C1 segment of cervical spinal cord (tissue), 14 donors: Measurements from ENCODE around the gene NUDT16L1.
"Not testable (repeated sequence)": the region's sequence is repeated elsewhere in the genome, so short reads cannot be mapped to it uniquely, and the experiment has no call there.

Experiments
- DNase-seq, 14 donors: peaks; one replicate each; lab custom pipeline; 2025; lab: John Stamatoyannopoulos, UW

Gene NUDT16L1

DNA sequence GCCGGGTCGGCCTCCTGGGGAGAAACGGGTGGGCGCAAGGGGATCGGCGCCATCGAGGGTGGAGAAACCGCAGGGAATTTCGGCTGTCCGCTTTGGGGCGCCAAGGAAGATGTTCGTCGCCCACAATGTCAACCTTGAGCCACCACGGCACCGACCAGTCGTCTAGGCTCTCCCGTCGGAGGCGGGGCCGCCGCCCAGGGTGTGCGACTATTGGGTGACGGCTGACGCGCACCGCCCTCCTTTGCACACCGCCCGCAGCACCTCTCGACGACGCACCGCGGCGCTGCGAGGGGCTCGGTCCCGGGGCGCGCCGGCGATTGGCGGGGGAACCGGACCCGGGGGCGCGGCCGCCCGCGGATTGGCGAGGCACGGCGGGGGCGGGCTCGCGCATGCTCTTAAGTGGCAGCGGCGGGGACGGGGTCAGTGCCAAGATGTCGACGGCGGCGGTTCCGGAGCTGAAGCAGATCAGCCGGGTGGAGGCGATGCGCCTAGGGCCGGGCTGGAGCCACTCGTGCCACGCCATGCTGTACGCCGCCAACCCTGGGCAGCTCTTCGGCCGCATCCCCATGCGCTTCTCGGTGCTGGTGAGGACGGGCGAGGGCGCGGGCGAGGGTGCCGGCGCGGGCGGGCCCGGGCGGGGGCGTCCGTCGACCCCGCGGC is at the start of gene NUDT16L1:
Gene NUDT16L1 (plus strand): TSS at position 267 of the 660 bp plus-strand sequence. CDS start 165 bp downstream, at position 432.
- DNase-seq = peak; percentile 65 to 99 (median 91)

GRCh38 chr16:4646773-4647643 is 46.4 kb upstream of the NUDT16L1 start:
- no peak for DNase-seq

DNA sequence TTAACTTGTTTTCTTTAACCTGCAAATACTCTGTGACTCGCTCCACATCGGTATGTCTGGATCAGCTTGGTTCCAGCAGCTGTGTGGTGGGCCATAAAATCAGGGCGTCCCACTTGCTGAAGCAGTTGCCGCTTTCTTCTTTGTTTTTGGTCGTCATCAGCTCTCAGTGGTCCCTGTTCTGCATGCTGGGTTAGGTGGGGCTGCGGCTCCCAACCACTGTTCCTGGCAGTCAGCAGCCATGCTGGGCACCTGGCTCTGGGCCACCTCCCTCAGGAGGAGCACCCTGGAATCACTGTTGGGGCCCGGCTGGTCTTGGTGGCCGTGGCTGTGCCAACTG is 45.8 kb upstream of the NUDT16L1 start:
- no peak for DNase-seq

GRCh38 chr16:4648917-4649316 is 44.4 kb upstream of the NUDT16L1 start:
- DNase-seq = no peak

DNA sequence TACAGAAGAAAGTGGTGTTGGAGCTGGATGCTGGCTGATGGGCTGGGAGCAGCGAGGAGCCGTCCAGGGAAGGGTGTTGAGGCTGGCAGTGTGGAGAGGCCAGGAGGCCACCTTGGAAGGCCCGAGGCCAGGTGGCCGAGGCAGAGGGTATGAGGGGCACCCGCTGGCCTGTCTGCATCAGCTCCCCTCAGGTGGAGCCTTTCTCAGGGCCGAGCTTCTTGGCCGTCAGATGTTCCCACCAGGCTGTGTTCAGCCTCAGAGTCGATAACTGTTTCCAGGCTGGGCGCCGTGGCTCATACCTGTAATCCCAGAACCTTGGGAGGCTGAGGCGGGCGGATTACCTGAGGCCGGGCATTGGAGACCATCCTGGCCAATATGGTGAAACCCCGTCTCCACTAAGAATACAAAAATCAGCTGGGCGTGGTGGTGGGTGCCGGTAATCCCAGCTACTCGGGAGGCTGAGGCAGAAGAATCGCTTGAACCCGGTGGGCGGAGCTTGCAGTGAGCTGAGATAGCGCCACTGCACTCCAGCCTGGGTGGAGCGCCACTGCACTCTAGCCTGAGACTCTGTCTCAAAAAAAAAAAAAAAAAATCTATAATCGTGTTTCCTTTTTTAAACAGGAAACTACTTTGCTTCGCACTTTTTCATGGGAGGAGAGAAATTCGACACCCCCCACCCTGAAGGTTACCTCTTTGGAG is 43.5 kb upstream of the NUDT16L1 start:
- no peak for DNase-seq

- not testable (repeated sequence) for DNase-seq
Observed at GRCh38 chr16:4650443-4651074, 42.8 kb upstream of the NUDT16L1 start.

GRCh38 chr16:4651827-4652226 is 41.5 kb upstream of the NUDT16L1 start:
- DNase-seq = no peak

GRCh38 chr16:4652561-4652960 is 40.8 kb upstream of the NUDT16L1 start:
- no peak for DNase-seq

GRCh38 chr16:4654011-4654963 is 39.1 kb upstream of the NUDT16L1 start:
- no peak for DNase-seq

DNA sequence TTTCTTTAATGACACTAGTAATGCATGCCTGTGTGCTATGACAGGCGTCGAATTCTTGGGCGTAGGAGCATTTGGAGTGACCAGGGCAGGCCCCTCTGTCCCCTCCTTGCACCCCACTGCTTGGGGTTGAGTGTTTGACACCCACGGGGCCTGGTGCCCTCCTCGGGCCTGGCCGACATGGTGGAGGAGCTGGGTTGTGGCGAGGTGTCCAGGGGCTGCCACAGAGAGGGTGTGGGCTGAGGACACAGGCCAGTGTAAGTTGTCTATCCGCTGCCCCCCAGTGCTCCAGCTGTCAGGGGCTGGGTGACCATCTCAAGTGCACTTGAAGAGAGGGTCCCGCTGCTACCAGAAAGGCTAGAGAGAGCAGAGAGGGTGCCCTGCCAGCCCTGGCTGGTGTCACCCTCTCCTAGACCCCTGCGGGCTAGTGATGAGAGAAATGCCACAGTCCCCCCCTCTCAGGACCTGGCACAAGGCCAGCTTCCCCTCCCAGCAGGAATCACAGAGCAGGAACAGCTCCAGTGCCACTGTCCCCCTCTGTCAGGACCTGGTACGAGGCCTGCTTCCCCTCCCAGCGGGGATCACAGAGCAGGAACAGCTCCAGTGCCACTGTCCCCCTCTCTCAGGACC is 38.3 kb upstream of the NUDT16L1 start:
- no peak for DNase-seq

- DNase-seq = no peak
Observed at GRCh38 chr16:4655801-4656200, 37.6 kb upstream of the NUDT16L1 start.

- no peak for DNase-seq
Observed at GRCh38 chr16:4656221-4656620, 37.1 kb upstream of the NUDT16L1 start.

GRCh38 chr16:4656695-4657686 is 36.4 kb upstream of the NUDT16L1 start:
- DNase-seq = no peak

DNA sequence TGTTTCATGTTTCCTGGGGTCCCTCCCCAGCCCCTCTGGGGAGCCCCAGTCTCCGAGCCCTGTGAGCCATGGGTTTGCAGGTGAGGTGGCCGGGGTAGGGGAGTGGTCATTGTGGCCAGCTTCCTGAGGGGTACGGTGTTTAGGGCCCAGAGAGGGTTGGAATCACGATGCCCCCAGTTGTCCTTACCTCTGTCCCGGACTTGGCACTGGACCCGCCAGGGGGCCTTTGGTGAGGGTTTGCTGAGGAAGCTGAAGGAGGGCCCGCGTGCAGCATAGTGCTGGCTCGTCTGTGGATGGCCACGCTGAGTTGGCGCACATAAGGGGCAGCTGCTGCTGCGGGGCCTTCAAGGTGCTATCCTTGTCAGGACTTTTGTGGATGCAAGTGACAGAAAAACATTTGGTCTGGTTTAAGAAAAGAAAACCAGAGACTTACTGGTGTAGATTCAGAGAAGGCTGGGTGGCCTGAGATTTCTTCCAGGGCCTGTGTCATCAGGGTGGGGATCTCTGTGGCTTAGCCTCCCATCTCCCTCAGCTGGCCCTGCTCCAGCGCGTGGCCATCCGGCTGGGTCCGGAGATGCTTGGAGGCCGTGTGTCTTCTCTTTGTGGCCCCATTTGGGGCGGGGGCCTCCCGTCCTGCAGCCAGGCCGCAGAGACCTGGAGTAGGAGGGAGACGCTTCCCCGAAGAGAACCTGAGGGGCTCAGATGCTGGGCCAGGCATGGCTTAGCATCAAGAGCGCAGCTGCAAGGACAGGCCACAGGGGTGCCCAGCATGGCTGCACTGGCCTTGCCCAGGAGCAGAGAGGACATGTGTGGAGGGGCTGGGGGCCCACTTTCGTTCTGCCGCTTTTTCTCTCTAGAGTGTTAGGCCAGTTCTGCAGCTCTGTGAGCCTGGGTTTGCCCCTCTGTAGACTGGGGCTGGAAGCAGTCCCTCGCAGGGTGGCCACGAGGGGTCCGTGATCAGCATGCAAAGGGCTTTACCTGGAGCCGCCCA is 33.7 kb upstream of the NUDT16L1 start:
- no peak for DNase-seq

DNA sequence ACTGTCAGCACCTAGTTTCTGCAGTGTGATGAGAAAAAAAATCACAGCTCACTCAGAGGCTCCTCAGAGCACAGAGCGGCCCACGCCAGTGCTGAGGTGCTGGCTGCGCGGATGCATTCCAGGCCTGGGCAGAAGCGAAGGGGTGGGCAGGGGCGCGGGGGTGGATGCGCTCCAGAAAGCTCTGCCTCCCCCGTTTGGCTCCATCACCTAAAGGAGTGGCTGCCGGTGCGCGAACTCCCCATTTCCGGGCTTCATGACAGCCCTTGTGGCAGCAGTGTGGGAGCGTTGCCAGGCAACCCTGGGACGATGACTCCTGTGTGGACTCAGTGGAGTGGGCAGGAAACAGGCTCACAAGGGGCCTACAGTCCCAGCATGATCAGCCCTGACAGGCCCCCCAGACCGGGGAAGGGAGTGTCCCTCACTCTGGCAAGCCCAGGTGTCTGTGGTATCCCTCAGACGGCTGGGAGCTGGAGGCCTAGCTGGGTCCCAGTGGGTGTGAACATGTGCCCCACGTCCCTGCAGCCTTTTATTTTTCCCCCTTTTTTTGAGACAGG is 32.8 kb upstream of the NUDT16L1 start:
- peak in 5 of 14 donors; percentile 11 to 69 (median 33) for DNase-seq

GRCh38 chr16:4661661-4662060 is 31.7 kb upstream of the NUDT16L1 start:
- DNase-seq = peak in 8 of 14 donors; percentile 29 to 67 (median 41)

- DNase-seq = peak in 2 of 14 donors; percentile 34 to 83
Observed at GRCh38 chr16:4663465-4663776, 29.9 kb upstream of the NUDT16L1 start.
